Jurkat, Clone E6-1 (cell line): Measurements from ENCODE around the gene ZNF689.
"Not testable (repeated sequence)": the region's sequence is repeated elsewhere in the genome, so short reads cannot be mapped to it uniquely, and the experiment has no call there.

Experiments used
- DNase-seq: peaks from one replicate; pipeline ENCODE4 v3.0.0-alpha.2; 2011; ENCODE audit warnings: low read depth, low spot score
- H3K4me3 ChIP-seq: 2 replicates; pipeline ENCODE4 v1.5.1; 2011; ENCODE audit warnings: mild to moderate bottlenecking, low read length, control low read depth, moderate library complexity

Gene ZNF689

GRCh38 chr16:30641378-30641982, 31.3 kb upstream of the ZNF689 start:
- H3K4me3 ChIP-seq = no peak overlapping the region
- DNase-seq = no peak

GRCh38 chr16:30637944-30638343, 27.8 kb upstream of the ZNF689 start:
- H3K4me3 ChIP-seq = no peak overlapping the region
- peak; percentile 73 for DNase-seq

GRCh38 chr16:30637139-30637538, 26.9 kb upstream of the ZNF689 start:
- H3K4me3 ChIP-seq, DNase-seq: not testable (repeated sequence)

GRCh38 chr16:30636599-30636998, 26.4 kb upstream of the ZNF689 start:
- H3K4me3 ChIP-seq = no peak overlapping the region
- DNase-seq = no peak

- no peak for DNase-seq
- peak overlapping the region; percentile 88 for H3K4me3 ChIP-seq
These were observed 23.3 kb upstream of the ZNF689 start for GRCh38 chr16:30633526-30633925.

GRCh38 chr16:30632454-30632853, 22.3 kb upstream of the ZNF689 start:
- DNase-seq, H3K4me3 ChIP-seq: not testable (repeated sequence)

GRCh38 chr16:30628628-30629540, 18.7 kb upstream of the ZNF689 start:
- H3K4me3 ChIP-seq = peak overlapping the region; percentile 21
- peak; percentile 87 for DNase-seq

- H3K4me3 ChIP-seq = no peak overlapping the region
- DNase-seq = no peak
These were observed 16.0 kb upstream of the ZNF689 start for GRCh38 chr16:30626236-30626635.

- peak overlapping the region; percentile 51 for H3K4me3 ChIP-seq
- DNase-seq = peak; percentile 94
These were observed 13.5 kb upstream of the ZNF689 start for GRCh38 chr16:30623536-30624283.

GRCh38 chr16:30622455-30623032, 12.4 kb upstream of the ZNF689 start:
- peak overlapping the region; percentile 51 for H3K4me3 ChIP-seq
- DNase-seq = no peak

GRCh38 chr16:30621765-30622164, 11.6 kb upstream of the ZNF689 start:
- DNase-seq = no peak
- no peak overlapping the region for H3K4me3 ChIP-seq

GRCh38 chr16:30620169-30620568, 10.0 kb upstream of the ZNF689 start:
- no peak overlapping the region for H3K4me3 ChIP-seq
- no peak for DNase-seq

- H3K4me3 ChIP-seq = no peak overlapping the region
- no peak for DNase-seq
These were observed 9.4 kb upstream of the ZNF689 start for GRCh38 chr16:30619638-30620037.

- H3K4me3 ChIP-seq = no peak overlapping the region
- DNase-seq = no peak
These were observed 9.0 kb upstream of the ZNF689 start for GRCh38 chr16:30619202-30619601.

- H3K4me3 ChIP-seq = no peak overlapping the region
- peak; percentile 88 for DNase-seq
These were observed 5.3 kb upstream of the ZNF689 start for GRCh38 chr16:30615358-30616091.

- DNase-seq = no peak
- peak overlapping the region; percentile 97 for H3K4me3 ChIP-seq
These were observed 925 bp downstream of the ZNF689 start for GRCh38 chr16:30609002-30609925.

GRCh38 chr16:30606004-30606403, 4.2 kb downstream of the ZNF689 start:
- H3K4me3 ChIP-seq = no peak overlapping the region
- no peak for DNase-seq

- DNase-seq = no peak
- no peak overlapping the region for H3K4me3 ChIP-seq
These were observed 5.0 kb downstream of the ZNF689 start for GRCh38 chr16:30605158-30605557.
